Spleen (tissue), 11 donors: ENCODE results near the gene MPC1L. TPM values are rescaled to one million over a fixed set of nuclear protein-coding genes. Genes with fewer than 3 reads are reported as not detected.

Source experiments
- DNase-seq: peaks from one replicate; pipeline ENCODE4 v3.0.0-alpha.2; 2020
- H3K27ac ChIP-seq, 8 donors: fragments of 200-600 bp; sonication (generic) in 7 of 8; 1 replicate in 4 of 8; 2 replicates in 4 of 8; pipeline versions ENCODE4 v1.5.0 to v1.8.0; 2016 to 2021; ENCODE audit warnings: inconsistent platforms in 4 of 8, mild to moderate bottlenecking in 4 of 8, moderate library complexity in 1 of 8
- H3K27me3 ChIP-seq, 7 donors: fragments of 200-600 bp; sonication (generic) in 6 of 7; replicated peaks in 1 of 7; 1 replicate in 4 of 7; 2 replicates in 3 of 7; pipeline versions ENCODE4 v1.5.0 to v1.8.0; 2016 to 2021; ENCODE audit warnings: inconsistent platforms in 3 of 7, mild to moderate bottlenecking in 1 of 7
- H3K36me3 ChIP-seq, 6 donors: fragments of 200-600 bp; sonication (generic) in 5 of 6; 1 replicate in 4 of 6; 2 replicates in 2 of 6; pipeline versions ENCODE4 v1.5.0 to v1.8.0; 2016 to 2021; ENCODE audit warnings: inconsistent platforms in 2 of 6
- H3K4me1 ChIP-seq, 6 donors: fragments of 200-600 bp; sonication (generic) in 5 of 6; 1 replicate in 3 of 6; 2 replicates in 3 of 6; pipeline versions ENCODE4 v1.5.0 to v1.8.0; 2016 to 2021; ENCODE audit warnings: inconsistent platforms in 3 of 6
- H3K4me3 ChIP-seq, 8 donors: fragments of 200-600 bp; sonication (generic) in 7 of 8; 1 replicate in 4 of 8; 2 replicates in 4 of 8; pipeline versions ENCODE4 v1.5.0 to v1.8.0; 2016 to 2021; ENCODE audit warnings: inconsistent platforms in 4 of 8, mild to moderate bottlenecking in 4 of 8, moderate library complexity in 2 of 8
- H3K9me3 ChIP-seq, 8 donors: fragments of 200-600 bp; sonication (generic) in 7 of 8; 1 replicate in 4 of 8; 2 replicates in 4 of 8; pipeline versions ENCODE4 v1.5.0 to v1.8.0; 2016 to 2021; ENCODE audit warnings: inconsistent platforms in 4 of 8
- POLR2A ChIP-seq, 3 donors: fragments of 450-650 bp; IDR thresholded peaks; one replicate each; pipeline ENCODE4 v1.5.1; 2017; ENCODE audit warnings: antibody characterized with exemption in 3 of 3, mild to moderate bottlenecking in 1 of 3
- POLR2AphosphoS5 ChIP-seq, 3 donors: sonication (generic); formaldehyde crosslinking; IDR thresholded peaks; one replicate each; pipeline ENCODE4 v1.5.1; 2017; ENCODE audit warnings: antibody characterized with exemption in 3 of 3
- WGBS, 5 donors: extraction: QIAGEN DNeasy Blood & Tissue Kit in 3 of 5; methylation state at CpG; one replicate each; pipeline versions ENCODE4 v1.1.5 to v1.1.7; 2013 to 2018; 5-methylcytosine and 5-hydroxymethylcytosine counted together
- intact Hi-C: fragments of 100-400 bp; cut with DNase I; formaldehyde crosslinking; loops from one replicate; pipeline ENCODE4 v1.15.0; 2023; ENCODE audit warnings: low total_unique reads
- polyA plus RNA-seq, 3 donors: library from polyadenylated mRNA; stranded (reverse); fragments of 200-250 nt; gene quantifications; one replicate each; pipeline ENCODE4 v1.2.1, GENCODE V29; 2013
- total RNA-seq, 7 donors: library from RNA; depleted of rRNA in 3 of 7; stranded (reverse); fragments of >200 nt in 3 of 7; fragmentation: NEBNext Ultra II Directional in 4 of 7; extraction: Animal tissue kit (Norgen Biotek cat#: 25700) in 4 of 7; gene quantifications; one replicate each; pipeline versions ENCODE4 v1.1.0 to v1.2.1, GENCODE V29; 2016 to 2021
- TF ChIP-seq, protein P1 (sequence below), 11 experiments: fragments of 200-600 bp in 7 of 11; fragments of 450-650 bp in 4 of 11; sonication (generic) in 4 of 11; IDR thresholded peaks in 8 of 11; conservative IDR thresholded peaks in 3 of 11; 1 replicate in 7 of 11; 2 replicates in 4 of 11; pipeline versions ENCODE4 v1.4.0 to v1.8.0; 2016 to 2021; ENCODE audit warnings: antibody characterized with exemption in 11 of 11, inconsistent platforms in 4 of 11, mild to moderate bottlenecking in 1 of 11
- donor health status: healthy with polysubstance abuse.
- donor health status: DM: no; HTN: no; CAD: no; lungs with moderate emphysema.
- donor health status: DM: no; HTN: no; CAD: no.
- donor health status: Bipolar disorder and iron deficiency.
- donor health status: healthy.
- donor health status: DM: no; HTN: no; CAD: no.
- donor health status: DM: yes; HTN: yes; CAD: no.

The MPC1L gene
- total and polyA plus RNA-seq, 10 donors = 0.28 TPM; not detected in 9

DNA sequence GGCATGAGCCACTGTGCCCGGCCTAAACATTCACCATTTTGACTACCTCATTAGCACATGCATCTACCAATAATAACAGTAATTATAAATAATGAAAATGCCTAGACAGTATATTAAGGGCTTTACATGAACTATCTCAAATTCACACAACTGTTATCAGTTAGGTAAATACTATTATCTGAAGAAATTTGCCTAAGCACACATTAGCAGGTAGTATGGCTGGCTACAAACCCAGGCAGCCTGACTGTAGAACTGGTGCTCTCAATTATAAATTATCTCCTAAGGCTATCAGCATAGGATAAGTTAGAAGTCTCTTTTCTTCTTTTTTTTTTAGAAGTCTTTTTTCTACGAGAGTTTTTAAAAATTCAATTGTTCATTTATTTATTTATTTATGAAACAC, 38.3 kb downstream of the MPC1L start:
- TF ChIP-seq POLR2A (IDR thresholded peaks at IDR 0.05) (no peak), POLR2AphosphoS5 (IDR thresholded peaks at IDR 0.05) (no peak)
- TF ChIP-seq, protein P1, sequence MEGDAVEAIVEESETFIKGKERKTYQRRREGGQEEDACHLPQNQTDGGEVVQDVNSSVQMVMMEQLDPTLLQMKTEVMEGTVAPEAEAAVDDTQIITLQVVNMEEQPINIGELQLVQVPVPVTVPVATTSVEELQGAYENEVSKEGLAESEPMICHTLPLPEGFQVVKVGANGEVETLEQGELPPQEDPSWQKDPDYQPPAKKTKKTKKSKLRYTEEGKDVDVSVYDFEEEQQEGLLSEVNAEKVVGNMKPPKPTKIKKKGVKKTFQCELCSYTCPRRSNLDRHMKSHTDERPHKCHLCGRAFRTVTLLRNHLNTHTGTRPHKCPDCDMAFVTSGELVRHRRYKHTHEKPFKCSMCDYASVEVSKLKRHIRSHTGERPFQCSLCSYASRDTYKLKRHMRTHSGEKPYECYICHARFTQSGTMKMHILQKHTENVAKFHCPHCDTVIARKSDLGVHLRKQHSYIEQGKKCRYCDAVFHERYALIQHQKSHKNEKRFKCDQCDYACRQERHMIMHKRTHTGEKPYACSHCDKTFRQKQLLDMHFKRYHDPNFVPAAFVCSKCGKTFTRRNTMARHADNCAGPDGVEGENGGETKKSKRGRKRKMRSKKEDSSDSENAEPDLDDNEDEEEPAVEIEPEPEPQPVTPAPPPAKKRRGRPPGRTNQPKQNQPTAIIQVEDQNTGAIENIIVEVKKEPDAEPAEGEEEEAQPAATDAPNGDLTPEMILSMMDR (IDR thresholded peaks at IDR 0.05 in 8 of 11, conservative IDR thresholded peaks at IDR 0.05 in 3 of 11) = no peak
- Histone ChIP-seq H3K27ac (no peak overlapping the region), H3K36me3 (peaks cover 0 to 100% (median 43%) of the 10 kb centered on the region in 6 donors), H3K9me3 (no peaks in the 10 kb centered on the region), H3K4me1 (peaks cover 0 to 6% (median 0%) of the 10 kb centered on the region in 6 donors), H3K4me3 (no peak overlapping the region), H3K27me3 (no peaks in the 10 kb centered on the region)
- intact Hi-C loops = no loop called here
- WGBS, 5 donors = 93 to 98% (median 95%) methylated on average over 2 of the region's 2 CpGs
- DNase-seq = no peak

DNA sequence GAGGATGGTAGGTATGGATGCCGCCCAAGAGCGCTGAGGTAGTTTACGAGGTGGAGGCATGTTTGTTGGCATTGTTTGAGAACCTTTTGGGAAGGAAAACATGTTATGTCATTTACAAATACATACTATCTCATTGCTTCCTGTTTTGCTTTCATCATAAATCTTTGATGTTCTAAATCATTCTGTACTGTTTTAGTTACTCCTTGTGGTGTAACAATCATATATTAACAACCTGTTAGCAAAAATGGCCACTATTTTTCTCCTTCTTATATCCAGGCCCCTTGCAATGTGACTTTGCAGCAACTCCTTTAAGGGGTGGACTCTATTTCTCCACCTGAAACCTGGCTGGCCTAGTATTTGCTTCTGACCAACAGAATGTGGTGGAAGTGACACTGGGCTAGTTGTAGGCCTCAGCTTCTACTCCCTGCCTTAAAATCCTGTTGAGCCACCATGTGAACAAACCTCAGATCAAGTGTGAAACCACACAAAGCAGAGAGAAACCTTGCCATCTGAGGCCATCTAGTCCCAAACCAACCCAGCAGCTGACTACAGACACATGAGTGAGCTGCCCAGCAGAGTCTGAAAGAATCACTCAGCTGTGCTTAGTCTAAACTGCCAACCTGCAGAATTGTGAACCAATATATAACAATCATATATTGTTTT, 40.0 kb downstream of the MPC1L start:
- peaks cover 0 to 100% (median 45%) of the 10 kb centered on the region in 6 donors for H3K36me3 ChIP-seq
- no peaks in the 10 kb centered on the region for H3K27me3 ChIP-seq
- intact Hi-C loops = no loop called here
- TF ChIP-seq, protein P1 (IDR thresholded peaks at IDR 0.05 in 8 of 11, conservative IDR thresholded peaks at IDR 0.05 in 3 of 11) = no peak
- no peak for TF ChIP-seq POLR2A (IDR thresholded peaks at IDR 0.05)
- H3K27ac ChIP-seq = peak overlapping the region in 3 of 8 donors; percentile 38 to 63 (median 39)
- WGBS, 5 donors = 87 to 96% (median 93%) methylated on average over 3 of the region's 3 CpGs
- no peak for DNase-seq
- peaks cover 0 to 6% (median 0%) of the 10 kb centered on the region in 6 donors for H3K4me1 ChIP-seq
- H3K4me3 ChIP-seq = no peak overlapping the region
- H3K9me3 ChIP-seq = no peaks in the 10 kb centered on the region

DNA sequence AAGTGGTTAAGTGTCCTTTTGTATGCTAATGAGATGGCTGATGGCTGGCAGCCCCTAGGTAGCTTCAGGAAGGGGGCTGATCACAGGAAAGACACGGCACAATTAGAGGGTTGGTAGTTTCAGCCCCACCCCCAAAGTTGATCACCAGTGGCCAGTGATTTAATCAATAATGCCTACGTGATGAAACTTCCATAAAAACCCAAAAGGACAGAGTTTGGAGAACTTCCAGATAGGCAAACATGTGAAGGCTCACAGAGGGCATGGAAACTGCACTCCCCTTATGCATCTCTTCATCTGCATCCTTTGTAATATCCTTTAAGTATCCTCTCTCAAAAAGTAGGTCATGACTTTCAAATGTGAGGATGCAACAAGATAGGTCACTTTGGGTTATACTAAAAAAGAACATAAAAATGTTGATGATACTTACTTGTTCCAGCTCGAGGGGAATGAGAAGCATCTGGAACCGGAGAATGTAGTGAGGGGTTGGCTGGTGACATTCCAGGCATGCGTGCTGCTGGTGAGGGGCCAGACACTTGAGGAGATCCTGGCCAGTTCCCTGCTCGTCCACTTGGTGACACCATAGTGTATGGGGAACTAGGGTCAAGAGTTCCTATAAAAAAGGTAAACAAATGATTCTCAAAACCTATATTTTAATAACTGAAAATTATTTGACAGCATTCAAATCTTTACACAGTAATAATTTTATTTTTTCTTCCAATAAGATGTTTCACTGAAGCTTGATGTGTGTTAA, 40.8 kb downstream of the MPC1L start:
- WGBS, 5 donors = 64 to 72% (median 66%) methylated on average over 6 of the region's 6 CpGs
- no peaks in the 10 kb centered on the region for H3K9me3 ChIP-seq
- H3K4me3 ChIP-seq = no peak overlapping the region
- H3K27ac ChIP-seq = peak overlapping the region in 2 of 8 donors; percentile 39 to 63
- TF ChIP-seq, protein P1 (IDR thresholded peaks at IDR 0.05 in 8 of 11, conservative IDR thresholded peaks at IDR 0.05 in 3 of 11) = peak in 1 of 11 experiments; percentile 18
- no peak for TF ChIP-seq POLR2A (IDR thresholded peaks at IDR 0.05)
- H3K4me1 ChIP-seq = peaks cover 0 to 6% (median 0%) of the 10 kb centered on the region in 6 donors
- intact Hi-C loops = no loop called here
- no peak for DNase-seq
- H3K36me3 ChIP-seq = peaks cover 0 to 100% (median 48%) of the 10 kb centered on the region in 6 donors
- H3K27me3 ChIP-seq = no peaks in the 10 kb centered on the region

DNA sequence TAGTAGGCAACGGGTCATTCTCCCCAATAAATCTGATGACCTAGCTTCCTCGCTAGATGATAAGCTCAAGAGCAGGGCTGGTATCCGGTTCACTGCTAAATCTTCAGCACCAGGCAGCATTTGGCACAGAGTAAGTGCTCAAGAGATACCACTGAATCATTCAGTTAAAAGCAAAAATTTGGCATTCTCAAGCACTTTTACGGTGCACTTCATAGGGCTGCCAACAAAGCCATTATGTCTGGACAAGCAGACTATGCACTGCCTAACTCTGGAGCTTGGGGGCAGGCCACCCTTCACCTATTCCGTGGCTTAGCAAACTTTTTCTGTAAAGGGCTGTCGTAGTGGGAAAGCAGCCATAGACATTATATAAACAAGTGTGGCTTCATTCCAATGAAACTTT, 47.9 kb downstream of the MPC1L start:
- TF ChIP-seq POLR2AphosphoS5 (IDR thresholded peaks at IDR 0.05) = no peak
- no peak for TF ChIP-seq POLR2A (IDR thresholded peaks at IDR 0.05)
- TF ChIP-seq, protein P1 (IDR thresholded peaks at IDR 0.05 in 8 of 11, conservative IDR thresholded peaks at IDR 0.05 in 3 of 11) = no peak
- Histone ChIP-seq H3K27ac (no peak overlapping the region), H3K4me3 (no peak overlapping the region), H3K4me1 (no peaks in the 10 kb centered on the region), H3K36me3 (peaks cover 0 to 99% (median 68%) of the 10 kb centered on the region in 6 donors), H3K9me3 (no peaks in the 10 kb centered on the region), H3K27me3 (no peaks in the 10 kb centered on the region)
- 65 to 79% (median 73%) methylated on average over 4 to 6 of the region's 6 CpGs for WGBS, 5 donors
- intact Hi-C loops = no loop called here
- DNase-seq = no peak
